Gastrocnemius medialis (tissue), 4 donors: ENCODE results near the gene EYS.

Experiments used
- CTCF ChIP-seq, 5 experiments: fragments of 450-650 bp in 3 of 5; fragments of 200-600 bp in 2 of 5; sonication (generic) in 2 of 5; IDR thresholded peaks in 4 of 5; conservative IDR thresholded peaks in 1 of 5; 1 replicate in 4 of 5; 2 replicates in 1 of 5; pipeline ENCODE4 v1.5.1; 2016 to 2019; ENCODE audit warnings: antibody characterized with exemption in 5 of 5, mild to moderate bottlenecking in 3 of 5, moderate library complexity in 3 of 5
- POLR2A ChIP-seq, 2 donors: fragments of 450-650 bp; IDR thresholded peaks; one replicate each; pipeline ENCODE4 v1.6.1; 2017; ENCODE audit warnings: antibody characterized with exemption in 2 of 2, mild to moderate bottlenecking in 2 of 2, moderate library complexity in 2 of 2

- TF ChIP-seq CTCF (IDR thresholded peaks at IDR 0.05 in 4 of 5, conservative IDR thresholded peaks at IDR 0.05 in 1 of 5) (no peak), POLR2A (IDR thresholded peaks at IDR 0.05) (no peak)
Measured at GRCh38 chr6:64081453-64081852, 1625.6 kb downstream of the EYS start.
